ENCODE measurements around the gene FAM174B. TPM values are rescaled to one million over a fixed set of nuclear protein-coding genes. Genes with fewer than 3 reads are reported as not detected.
A peak's percentile ranks its signal among the peaks of the same experiment; 100 is the strongest.

The FAM174B gene
- total and polyA plus RNA-seq, 10 of the 15 experiments (the other 5 are each of a cell fraction or from before 2014, with no cell fraction given) = 0.71 to 15.9 (median 4.2) TPM

DNA sequence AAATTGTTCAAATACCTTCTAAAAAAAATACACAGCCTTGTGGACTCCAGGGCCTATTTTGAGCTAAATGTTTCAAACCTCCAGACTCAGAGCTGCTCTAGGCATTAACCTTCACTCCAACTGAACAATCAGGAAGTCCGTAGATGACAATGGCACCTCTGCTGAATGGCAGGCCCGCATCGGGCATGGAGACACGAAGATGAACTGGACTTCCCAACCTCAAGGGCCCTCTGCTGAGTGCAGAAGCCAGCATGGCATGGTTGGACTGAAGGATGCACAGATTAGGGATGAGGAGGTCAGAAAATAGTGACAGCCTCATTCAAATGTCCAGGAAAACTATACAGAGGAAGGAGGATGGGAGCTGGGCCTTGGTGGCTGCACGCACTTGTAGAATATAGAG is 2.2 kb downstream of the FAM174B start:
- RAD21 ChIA-PET (ENCODE audit: unreplicated experiment) = interaction anchor here (0.6 to 2.5 kb wide), 8 partner anchors 11 to 61 kb away, joined by 3 to 11 read pairs (median 4); no protein-coding TSS in a partner anchor
- H2AFZ ChIP-seq (ENCODE audit: control insufficient read depth, low read depth, low read length) = no peak overlapping the region
- DNase-seq (ENCODE audit: low read depth, low spot score) (no peak), FAIRE-seq (no peak), ATAC-seq (no peak)
- H3K9me3 ChIP-seq (replicated peaks; ENCODE audit: control insufficient read depth, insufficient read depth, low read length) = peaks cover 6% of the 10 kb centered on the region; the same call in 2 of the 3 replicates
- peak overlapping the region; percentile 65; the same call in 1 of the 2 replicates for H3K4me3 ChIP-seq
- H3K27me3 ChIP-seq (replicated peaks in 1 of 2; ENCODE audit: control insufficient read depth in 2 of 2, insufficient read depth in 2 of 2, low read length in 1 of 2) = no peaks in the 10 kb centered on the region
- peaks cover 56% of the 10 kb centered on the region for H3K79me2 ChIP-seq (ENCODE audit: control insufficient read depth, insufficient read depth, low read length)
- intact Hi-C loops (cut with micrococcal nuclease; ENCODE audit: unreplicated experiment) (no loop called here), in situ Hi-C loops (cut with MboI) (loop anchor here (10.0 kb wide), 1 partner anchor 261 kb away; no protein-coding TSS in a partner anchor)
- CTCF ChIA-PET = interaction anchor here (1.0 to 1.7 kb wide), 6 partner anchors 8 to 62 kb away, joined by 3 to 7 read pairs (median 4); no protein-coding TSS in a partner anchor
- no peak overlapping the region for H3K9ac ChIP-seq (ENCODE audit: control insufficient read depth, insufficient read depth, low read length)
- peaks cover 4% of the 10 kb centered on the region; the same call in 1 of the 2 replicates for H3K4me1 ChIP-seq (ENCODE audit: control insufficient read depth, insufficient read depth, low read length)
- 80% methylated on average over 5 of the region's 5 CpGs for WGBS (ENCODE audit: insufficient coverage, insufficient replicate concordance, low lambda C conversion rate, missing lambda C conversion rate)
- H3K4me2 ChIP-seq (ENCODE audit: control insufficient read depth, insufficient read depth) = peak overlapping the region; percentile 60
- H4K20me1 ChIP-seq (ENCODE audit: control insufficient read depth, insufficient read depth) = no peaks in the 10 kb centered on the region
- BruUV-seq (replicated peaks) = no TSS peak
- no peak overlapping the region for H3K27ac ChIP-seq (ENCODE audit: control insufficient read depth, insufficient read depth)
- H3K36me3 ChIP-seq (ENCODE audit: control insufficient read depth in 2 of 2, insufficient read depth in 2 of 2, low read length in 1 of 2) = no peaks in the 10 kb centered on the region; a peak in 1 of 4 replicates
- no peak for TF ChIP-seq MYC (IDR thresholded peaks at IDR 0.05; ENCODE audit: insufficient read depth, insufficient read length, insufficient replicate concordance, low read length, severe bottlenecking)
- TF ChIP-seq, protein P1, sequence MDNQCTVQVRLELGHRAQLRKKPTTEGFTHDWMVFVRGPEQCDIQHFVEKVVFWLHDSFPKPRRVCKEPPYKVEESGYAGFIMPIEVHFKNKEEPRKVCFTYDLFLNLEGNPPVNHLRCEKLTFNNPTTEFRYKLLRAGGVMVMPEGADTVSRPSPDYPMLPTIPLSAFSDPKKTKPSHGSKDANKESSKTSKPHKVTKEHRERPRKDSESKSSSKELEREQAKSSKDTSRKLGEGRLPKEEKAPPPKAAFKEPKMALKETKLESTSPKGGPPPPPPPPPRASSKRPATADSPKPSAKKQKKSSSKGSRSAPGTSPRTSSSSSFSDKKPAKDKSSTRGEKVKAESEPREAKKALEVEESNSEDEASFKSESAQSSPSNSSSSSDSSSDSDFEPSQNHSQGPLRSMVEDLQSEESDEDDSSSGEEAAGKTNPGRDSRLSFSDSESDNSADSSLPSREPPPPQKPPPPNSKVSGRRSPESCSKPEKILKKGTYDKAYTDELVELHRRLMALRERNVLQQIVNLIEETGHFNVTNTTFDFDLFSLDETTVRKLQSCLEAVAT (IDR thresholded peaks at IDR 0.05) = 0 out of 2 replicates have a peak, but pooled peaks have one; percentile 34
- SMC1A ChIA-PET (ENCODE audit: uncharacterized antibody, unreplicated experiment) = interaction anchor here (1.2 to 3.4 kb wide), 5 partner anchors 11 to 61 kb away, joined by 3 to 15 read pairs (median 4); no protein-coding TSS in a partner anchor
- POLR2A ChIA-PET = interaction anchor here (0.7 to 5.6 kb wide), 2 partner anchors 9 to 11 kb away, joined by 3 to 25 read pairs; no protein-coding TSS in a partner anchor

- CTCF ChIA-PET = interaction anchor here (1.1 to 2.2 kb wide), 5 partner anchors 14 to 63 kb away, joined by 3 to 10 read pairs (median 4); no protein-coding TSS in a partner anchor
- TF ChIP-seq ZNF384 (IDR thresholded peaks at IDR 0.05; ENCODE audit: borderline replicate concordance, low read depth, low read length) (no peak), ATF2 (IDR thresholded peaks at IDR 0.05; ENCODE audit: low read length) (no peak), RFX5 (IDR thresholded peaks at IDR 0.05; ENCODE audit: low read depth, low read length) (no peak), YY1 (IDR thresholded peaks at IDR 0.05; ENCODE audit: low read depth, low read length) (no peak), GABPA (IDR thresholded peaks at IDR 0.05; ENCODE audit: low read depth) (no peak), HSF1 (IDR thresholded peaks at IDR 0.05; ENCODE audit: low read depth, low read length) (no peak), TCF3 (IDR thresholded peaks at IDR 0.05; ENCODE audit: borderline replicate concordance, insufficient read depth, low read depth, low read length) (no peak), POLR2A (IDR thresholded peaks at IDR 0.05; ENCODE audit: low read depth, low read length) (no peak), YBX1 (IDR thresholded peaks at IDR 0.05) (no peak), ZNF207 (IDR thresholded peaks at IDR 0.05; ENCODE audit: borderline replicate concordance) (no peak)
Observed at GRCh38 chr15:92652576-92652966, 3.0 kb downstream of the FAM174B start.

More at GRCh38 chr15:92652576-92652966, 3.0 kb downstream of the FAM174B start:
- DNase-seq (ENCODE audit: low read depth, low spot score) (no peak), FAIRE-seq (no peak), ATAC-seq (peak; percentile 4; the same call in 1 of the 3 replicates)
- Histone ChIP-seq H2AFZ (ENCODE audit: control insufficient read depth, low read depth, low read length) (no peak overlapping the region), H3K79me2 (ENCODE audit: control insufficient read depth, insufficient read depth, low read length) (peaks cover 60% of the 10 kb centered on the region), H3K27ac (ENCODE audit: control insufficient read depth, insufficient read depth) (no peak overlapping the region), H3K36me3 (ENCODE audit: control insufficient read depth in 2 of 2, insufficient read depth in 2 of 2, low read length in 1 of 2) (no peaks in the 10 kb centered on the region; a peak in 1 of 4 replicates), H3K9ac (ENCODE audit: control insufficient read depth, insufficient read depth, low read length) (no peak overlapping the region), H3K4me1 (ENCODE audit: control insufficient read depth, insufficient read depth, low read length) (peaks cover 4% of the 10 kb centered on the region; the same call in 1 of the 2 replicates), H3K4me3 (peak overlapping the region; percentile 65; the same call in 1 of the 2 replicates), H4K20me1 (ENCODE audit: control insufficient read depth, insufficient read depth) (no peaks in the 10 kb centered on the region), H3K27me3 (replicated peaks in 1 of 2; ENCODE audit: control insufficient read depth in 2 of 2, insufficient read depth in 2 of 2, low read length in 1 of 2) (no peaks in the 10 kb centered on the region), H3K9me3 (replicated peaks; ENCODE audit: control insufficient read depth, insufficient read depth, low read length) (peaks cover 6% of the 10 kb centered on the region; the same call in 2 of the 3 replicates), H3K4me2 (ENCODE audit: control insufficient read depth, insufficient read depth) (peak overlapping the region; percentile 45)
- WGBS (ENCODE audit: insufficient coverage, insufficient replicate concordance, low lambda C conversion rate, missing lambda C conversion rate) = 52% methylated on average over 9 of the region's 9 CpGs
- in situ Hi-C loops (cut with MboI) (loop anchor here (10.0 kb wide), 1 partner anchor 262 kb away; no protein-coding TSS in a partner anchor), intact Hi-C loops (cut with micrococcal nuclease; ENCODE audit: unreplicated experiment) (no loop called here)
- ChIA-PET SMC1A (ENCODE audit: uncharacterized antibody, unreplicated experiment) (interaction anchor here (1.2 to 3.4 kb wide), 6 partner anchors 11 to 62 kb away, joined by 3 to 15 read pairs (median 4); no protein-coding TSS in a partner anchor), POLR2A (interaction anchor here (5.6 kb wide), 1 partner anchor 12 kb away, joined by 25 read pairs; no protein-coding TSS in a partner anchor), RAD21 (ENCODE audit: unreplicated experiment) (interaction anchor here (2.1 to 2.5 kb wide), 2 partner anchors 12 to 31 kb away, joined by 6 to 11 read pairs; no protein-coding TSS in a partner anchor)
- no TSS peak for BruUV-seq (replicated peaks)
